HepG2 (cell line): ENCODE measurements around the gene KIAA0232. TPM values are rescaled to one million over a fixed set of nuclear protein-coding genes. Genes with fewer than 3 reads are reported as not detected.

Experiments used
- ARNTL ChIP-seq: sonication (generic); formaldehyde crosslinking; IDR thresholded peaks from 2 replicates; pipeline ENCODE4 v1.4.0; 2020; ENCODE audit warnings: mild to moderate bottlenecking, missing genetic modification reagents
- HNRNPUL1 ChIP-seq: fragments of 200-400 bp; formaldehyde crosslinking; IDR thresholded peaks from 2 replicates; pipeline ENCODE4 v1.6.1; 2017; ENCODE audit warnings: low read depth, mild to moderate bottlenecking, low read length, moderate library complexity
- KDM3A ChIP-seq: IDR thresholded peaks from 2 replicates; pipeline ENCODE4 v1.6.1; 2018; ENCODE audit warnings: low read depth, missing compliant biosample characterization
- KIAA2018 ChIP-seq: sonication (generic); formaldehyde crosslinking; IDR thresholded peaks from 2 replicates; pipeline ENCODE4 v1.5.0; 2020; ENCODE audit warnings: mild to moderate bottlenecking, missing genetic modification reagents, borderline replicate concordance
- KLF9 ChIP-seq: IDR thresholded peaks from 2 replicates; pipeline ENCODE4 v1.6.1; 2016; ENCODE audit warnings: low read depth
- KMT2A ChIP-seq: sonication (generic); formaldehyde crosslinking; IDR thresholded peaks from 2 replicates; pipeline ENCODE4 v1.4.0; 2020; ENCODE audit warnings: missing genetic modification reagents
- SMAD9 ChIP-seq: sonication (generic); formaldehyde crosslinking; IDR thresholded peaks from 2 replicates; pipeline ENCODE4 v1.5.1; 2020; ENCODE audit warnings: mild to moderate bottlenecking, missing genetic modification reagents
- SP4 ChIP-seq: sonication (generic); formaldehyde crosslinking; IDR thresholded peaks from 2 replicates; pipeline ENCODE4 v1.8.1; 2023; ENCODE audit warnings: mild to moderate bottlenecking, missing genetic modification reagents
- SYNCRIP ChIP-seq: fragments of 200-400 bp; formaldehyde crosslinking; IDR thresholded peaks from 2 replicates; pipeline ENCODE4 v1.6.1; 2018; ENCODE audit warnings: mild to moderate bottlenecking, low read depth, low read length; ENCODE audit not compliant: insufficient read depth
- ZBTB25 ChIP-seq: IDR thresholded peaks from 2 replicates; pipeline ENCODE4 v1.6.1; 2018; ENCODE audit warnings: missing genetic modification reagents
- ZMAT3 ChIP-seq: sonication (generic); formaldehyde crosslinking; conservative IDR thresholded peaks from 2 replicates; pipeline ENCODE4 v1.7.0; 2021; ENCODE audit warnings: missing genetic modification reagents
- ZNF124 ChIP-seq: sonication (generic); formaldehyde crosslinking; IDR thresholded peaks from 2 replicates; pipeline ENCODE4 v1.4.0; 2020; ENCODE audit warnings: missing genetic modification reagents
- ZSCAN12 ChIP-seq: sonication (generic); formaldehyde crosslinking; IDR thresholded peaks from 2 replicates; pipeline ENCODE4 v1.9.0; 2021; ENCODE audit warnings: mild to moderate bottlenecking, missing genetic modification reagents
- polyA plus RNA-seq, 8 experiments: library from polyadenylated mRNA; depleted of rRNA in 3 of 8; stranded (reverse) in 7 of 8; unstranded in 1 of 8; fragments of >200 nt; fragmentation: Illumina TruSeq in 4 of 8; extraction: Trizol in 4 of 8; gene quantifications; 2 replicates each; pipeline versions ENCODE4 v1.2.1 to v1.2.3, GENCODE V29; 2011 to 2016; ENCODE audit warnings: low read depth in 4 of 8, missing spikeins in 1 of 8, mixed read lengths in 1 of 8; ENCODE audit not compliant: insufficient read depth in 1 of 8
- total RNA-seq, 5 experiments: library from RNA; depleted of rRNA; stranded (reverse); fragments of >200 nt; fragmentation: Illumina TruSeq; extraction: Trizol; gene quantifications; 2 replicates each; pipeline ENCODE4 v1.2.3, GENCODE V29; 2016; ENCODE audit warnings: low read depth in 1 of 5
- TF ChIP-seq, protein P1 (sequence below): IDR thresholded peaks from 2 replicates; pipeline ENCODE4 v1.6.1; 2016; ENCODE audit warnings: low read depth, missing genetic modification reagents, missing compliant biosample characterization

The KIAA0232 gene
- total and polyA plus RNA-seq, 2 of the 13 experiments (the other 11 are each of a cell fraction or from before 2014, with no cell fraction given), result 7.8 to 17.1 TPM

DNA sequence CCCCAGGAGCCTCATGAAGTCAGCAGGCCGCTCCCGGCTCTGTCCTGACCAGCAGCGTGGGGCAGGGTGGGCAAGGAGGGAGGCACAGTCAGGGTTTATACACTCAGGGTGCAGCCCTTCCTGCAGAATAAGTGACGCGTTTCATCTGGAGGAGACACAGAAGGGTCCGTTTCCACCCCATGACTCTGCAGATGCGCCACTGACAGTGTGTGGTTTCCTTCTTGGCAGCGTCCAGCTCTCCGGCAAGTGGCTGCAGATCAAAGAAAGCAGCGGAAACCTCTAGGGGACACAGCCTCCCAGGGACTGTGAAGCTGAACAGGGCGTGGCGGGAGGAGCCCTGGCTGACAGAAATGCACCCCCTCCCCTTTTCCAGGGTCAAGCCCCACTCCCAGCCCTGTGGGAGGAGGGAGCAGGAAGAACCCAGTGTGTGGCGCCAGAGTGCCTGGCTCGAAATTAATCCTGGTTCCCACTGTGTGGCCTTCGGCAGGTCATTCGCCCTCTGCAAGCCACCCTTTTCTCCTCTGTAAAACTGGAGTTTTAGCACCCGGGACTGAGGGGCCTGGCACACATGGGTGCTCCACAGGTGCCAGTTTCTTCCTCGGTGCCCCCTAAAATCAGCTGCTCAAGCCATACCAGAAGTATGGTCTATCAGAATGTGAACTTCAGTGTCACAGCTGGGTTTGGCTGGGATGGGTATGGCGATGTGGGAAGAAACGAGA is 109.8 kb downstream of the KIAA0232 start (continued):
- TF ChIP-seq KMT2A (CRISPR knock-in tag) (peak; percentile 13; the same call in 1 of the 2 replicates), SYNCRIP (no peak), ZSCAN12 (CRISPR knock-in tag) (no peak), ZBTB25 (CRISPR knock-in tag) (peak; percentile 79), ZNF124 (peak; percentile 24; the same call in 1 of the 2 replicates), ZMAT3 (peak; percentile 45; the same call in 1 of the 2 replicates), KDM3A (CRISPR knock-in tag) (peak; percentile 85; the same call in 1 of the 2 replicates), ARNTL (peak; percentile 82), KLF9 (CRISPR knock-in tag) (peak; percentile 37; the same call in 1 of the 2 replicates), HNRNPUL1 (no peak), SMAD9 (CRISPR knock-in tag) (no peak), KIAA2018 (CRISPR knock-in tag) (no peak), SP4 (peak; percentile 55; the same call in 1 of the 2 replicates)
- TF ChIP-seq, protein P1, sequence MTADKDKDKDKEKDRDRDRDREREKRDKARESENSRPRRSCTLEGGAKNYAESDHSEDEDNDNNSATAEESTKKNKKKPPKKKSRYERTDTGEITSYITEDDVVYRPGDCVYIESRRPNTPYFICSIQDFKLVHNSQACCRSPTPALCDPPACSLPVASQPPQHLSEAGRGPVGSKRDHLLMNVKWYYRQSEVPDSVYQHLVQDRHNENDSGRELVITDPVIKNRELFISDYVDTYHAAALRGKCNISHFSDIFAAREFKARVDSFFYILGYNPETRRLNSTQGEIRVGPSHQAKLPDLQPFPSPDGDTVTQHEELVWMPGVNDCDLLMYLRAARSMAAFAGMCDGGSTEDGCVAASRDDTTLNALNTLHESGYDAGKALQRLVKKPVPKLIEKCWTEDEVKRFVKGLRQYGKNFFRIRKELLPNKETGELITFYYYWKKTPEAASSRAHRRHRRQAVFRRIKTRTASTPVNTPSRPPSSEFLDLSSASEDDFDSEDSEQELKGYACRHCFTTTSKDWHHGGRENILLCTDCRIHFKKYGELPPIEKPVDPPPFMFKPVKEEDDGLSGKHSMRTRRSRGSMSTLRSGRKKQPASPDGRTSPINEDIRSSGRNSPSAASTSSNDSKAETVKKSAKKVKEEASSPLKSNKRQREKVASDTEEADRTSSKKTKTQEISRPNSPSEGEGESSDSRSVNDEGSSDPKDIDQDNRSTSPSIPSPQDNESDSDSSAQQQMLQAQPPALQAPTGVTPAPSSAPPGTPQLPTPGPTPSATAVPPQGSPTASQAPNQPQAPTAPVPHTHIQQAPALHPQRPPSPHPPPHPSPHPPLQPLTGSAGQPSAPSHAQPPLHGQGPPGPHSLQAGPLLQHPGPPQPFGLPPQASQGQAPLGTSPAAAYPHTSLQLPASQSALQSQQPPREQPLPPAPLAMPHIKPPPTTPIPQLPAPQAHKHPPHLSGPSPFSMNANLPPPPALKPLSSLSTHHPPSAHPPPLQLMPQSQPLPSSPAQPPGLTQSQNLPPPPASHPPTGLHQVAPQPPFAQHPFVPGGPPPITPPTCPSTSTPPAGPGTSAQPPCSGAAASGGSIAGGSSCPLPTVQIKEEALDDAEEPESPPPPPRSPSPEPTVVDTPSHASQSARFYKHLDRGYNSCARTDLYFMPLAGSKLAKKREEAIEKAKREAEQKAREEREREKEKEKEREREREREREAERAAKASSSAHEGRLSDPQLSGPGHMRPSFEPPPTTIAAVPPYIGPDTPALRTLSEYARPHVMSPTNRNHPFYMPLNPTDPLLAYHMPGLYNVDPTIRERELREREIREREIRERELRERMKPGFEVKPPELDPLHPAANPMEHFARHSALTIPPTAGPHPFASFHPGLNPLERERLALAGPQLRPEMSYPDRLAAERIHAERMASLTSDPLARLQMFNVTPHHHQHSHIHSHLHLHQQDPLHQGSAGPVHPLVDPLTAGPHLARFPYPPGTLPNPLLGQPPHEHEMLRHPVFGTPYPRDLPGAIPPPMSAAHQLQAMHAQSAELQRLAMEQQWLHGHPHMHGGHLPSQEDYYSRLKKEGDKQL, result 0 out of 2 replicates have a peak, but pooled peaks have one; percentile 17
